HCT116 (cell line): Measurements from ENCODE around the gene RNF214. TPM values are rescaled to one million over a fixed set of nuclear protein-coding genes. Genes with fewer than 3 reads are reported as not detected.

Source experiments
- ATAC-seq: fragments of 200-7000 bp; cut with Tn5 transposase; 2 replicates; pipeline ENCODE4 v1.9.1; 2020; ENCODE audit warnings: mild to moderate bottlenecking, moderate library complexity
- BruUV-seq: library from RNA; stranded (reverse); fragments of 400-500 nt; replicated peaks from 2 replicates; lab custom pipeline; 2021; lab: Mats Ljungman, UMichigan
- CTCF ChIA-PET: fragments of 300-600 bp; sonication (Branson Sonifier 250); formaldehyde crosslinking; loops from one replicate; lab custom pipeline; 2021; ENCODE audit warnings: antibody characterized with exemption; lab: Charles Lee
- POLR2A ChIA-PET: fragments of 300-600, 350-600 bp; sonication (Branson Sonifier 250); formaldehyde crosslinking; loops from one replicate; lab custom pipeline; 2021; ENCODE audit warnings: antibody characterized with exemption; lab: Charles Lee
- RAD21 ChIA-PET, 2 experiments: fragments of 300-600 bp; sonication (Branson Sonifier 250); formaldehyde crosslinking; loops; one replicate each; lab custom pipeline; 2023; ENCODE audit warnings: low total read pairs in 2 of 2; ENCODE audit not compliant: uncharacterized antibody in 2 of 2, unreplicated experiment in 2 of 2, low non-redundant PET in 1 of 2; lab: Charles Lee
- DNase-seq: peaks from one replicate; pipeline ENCODE4 v3.0.0-alpha.2; 2010; ENCODE audit warnings: low read depth, low spot score
- H2AFZ ChIP-seq: fragments of 200-600 bp; shearing (Covaris generic), sonication (generic); 2 replicates; pipeline ENCODE4 v1.6.1; 2017; ENCODE audit warnings: low read depth, mixed run types, mixed read lengths, antibody characterized with exemption, low read length; ENCODE audit not compliant: poor library complexity, severe bottlenecking
- H3K27ac ChIP-seq: 2 replicates; pipeline ENCODE4 v1.5.1; 2012; ENCODE audit warnings: low read depth, low read length
- H3K27me3 ChIP-seq: fragments of 200-600 bp; sonication (generic); 2 replicates; pipeline ENCODE4 v1.6.1; 2016; ENCODE audit warnings: mixed run types, low read length, mixed read lengths; ENCODE audit not compliant: insufficient read depth
- H3K36me3 ChIP-seq, 2 experiments: fragments of 200-500 bp in 1 of 2; fragments of 200-600 bp in 1 of 2; sonication (Bioruptor generic) in 1 of 2; sonication (generic) in 1 of 2; 2 replicates each; pipeline versions ENCODE4 v1.5.1 to v1.6.1; 2014 to 2016; ENCODE audit warnings: low read length in 2 of 2, inconsistent platforms in 1 of 2, mixed read lengths in 1 of 2, mixed run types in 1 of 2; ENCODE audit not compliant: insufficient read depth in 2 of 2, control insufficient read depth in 1 of 2
- H3K4me1 ChIP-seq, 2 experiments: fragments of 200-600 bp in 1 of 2; sonication (generic) in 1 of 2; 2 replicates each; pipeline versions ENCODE4 v1.5.1 to v1.6.1; 2012 to 2017; ENCODE audit warnings: low read length in 2 of 2, inconsistent platforms in 1 of 2, mild to moderate bottlenecking in 1 of 2, mixed read lengths in 1 of 2, mixed run types in 1 of 2, moderate library complexity in 1 of 2; ENCODE audit not compliant: insufficient read depth in 2 of 2, control insufficient read depth in 1 of 2
- H3K4me2 ChIP-seq: fragments of 200-600 bp; sonication (generic); 2 replicates; pipeline ENCODE4 v1.6.1; 2017; ENCODE audit warnings: mixed run types, low read length, mixed read lengths
- H3K4me3 ChIP-seq, 2 experiments: fragments of 200-600 bp in 1 of 2; sonication (generic) in 1 of 2; replicated peaks in 1 of 2; 2 replicates each; pipeline ENCODE4 v1.5.1; 2011 to 2016; ENCODE audit warnings: low read length in 2 of 2, control low read depth in 1 of 2, low read depth in 1 of 2, mild to moderate bottlenecking in 1 of 2, mixed read lengths in 1 of 2, mixed run types in 1 of 2
- H3K79me2 ChIP-seq: fragments of 200-600 bp; sonication (generic); 2 replicates; pipeline ENCODE4 v1.6.1; 2017; ENCODE audit warnings: mild to moderate bottlenecking, mixed run types, low read length, moderate library complexity, mixed read lengths; ENCODE audit not compliant: insufficient read depth
- H3K9ac ChIP-seq: fragments of 200-600 bp; sonication (generic); 2 replicates; pipeline ENCODE4 v1.6.1; 2016; ENCODE audit warnings: low read length, mixed read lengths
- H3K9me2 ChIP-seq: fragments of 200-600 bp; sonication (generic), shearing (Covaris generic); 2 replicates; pipeline ENCODE4 v1.6.1; 2017; ENCODE audit warnings: mixed run types, mild to moderate bottlenecking, moderate library complexity; ENCODE audit not compliant: insufficient read depth
- H3K9me3 ChIP-seq, 2 experiments: fragments of 200-500 bp in 1 of 2; fragments of 200-600 bp in 1 of 2; sonication (Bioruptor generic) in 1 of 2; sonication (generic) in 1 of 2; 2 replicates each; pipeline ENCODE4 v1.6.1; 2014 to 2017; ENCODE audit warnings: low read length in 2 of 2, mixed read lengths in 2 of 2, inconsistent platforms in 1 of 2, low read depth in 1 of 2, mild to moderate bottlenecking in 1 of 2, mixed run types in 1 of 2, moderate library complexity in 1 of 2; ENCODE audit not compliant: control insufficient read depth in 1 of 2, insufficient read depth in 1 of 2
- H4K20me1 ChIP-seq: fragments of 200-600 bp; sonication (generic), shearing (Covaris generic); 2 replicates; pipeline ENCODE4 v1.6.1; 2017; ENCODE audit warnings: mixed run types, mild to moderate bottlenecking, moderate library complexity; ENCODE audit not compliant: insufficient read depth
- CEBPB ChIP-seq: IDR thresholded peaks from 2 replicates; pipeline ENCODE4 v1.6.1; 2012; ENCODE audit warnings: low read depth
- ELF1 ChIP-seq: IDR thresholded peaks from 2 replicates; pipeline ENCODE4 v1.6.1; 2012; ENCODE audit warnings: low read depth, borderline replicate concordance
- JUND ChIP-seq: IDR thresholded peaks from 2 replicates; pipeline ENCODE4 v1.6.1; 2012
- POLR2A ChIP-seq: IDR thresholded peaks from 2 replicates; pipeline ENCODE4 v1.7.0; 2011; ENCODE audit warnings: borderline replicate concordance; ENCODE audit not compliant: insufficient read depth, insufficient read length; ENCODE audit errors: extremely low read depth
- POLR2AphosphoS5 ChIP-seq: IDR thresholded peaks from 2 replicates; pipeline ENCODE4 v1.6.1; 2011; ENCODE audit warnings: mild to moderate bottlenecking, low read depth, low read length, moderate library complexity
- SIN3A ChIP-seq: IDR thresholded peaks from 2 replicates; pipeline ENCODE4 v1.6.1; 2012; ENCODE audit warnings: low read depth
- SRF ChIP-seq: IDR thresholded peaks from 2 replicates; pipeline ENCODE4 v1.6.1; 2012; ENCODE audit warnings: low read depth
- ZBTB33 ChIP-seq: IDR thresholded peaks from 2 replicates; pipeline ENCODE4 v1.6.1; 2011; ENCODE audit warnings: mild to moderate bottlenecking, low read length, moderate library complexity; ENCODE audit not compliant: insufficient replicate concordance; ENCODE audit errors: extremely low read depth
- ZFX ChIP-seq: fragments of 450-650 bp; IDR thresholded peaks from 2 replicates; pipeline ENCODE4 v1.6.1; 2017
- ZNF274 ChIP-seq: fragments of 200-500 bp; sonication (Bioruptor generic); IDR thresholded peaks from 2 replicates; pipeline ENCODE4 v1.6.1; 2014; ENCODE audit warnings: mild to moderate bottlenecking, low read depth, low read length, inconsistent platforms
- intact Hi-C: fragments of 100-400 bp; cut with micrococcal nuclease; formaldehyde crosslinking; loops from 2 replicates; pipeline ENCODE4 v1.10.0; 2022
- total RNA-seq: library from RNA; stranded (reverse); gene quantifications from one replicate; pipeline ENCODE4 v1.2.1, GENCODE V29; 2021; ENCODE audit not compliant: unreplicated experiment
- TF ChIP-seq, protein P1 (sequence below): IDR thresholded peaks from 2 replicates; pipeline ENCODE4 v1.6.1; 2012

The RNF214 gene
- total RNA-seq, 1 experiment from 2014 or later: 29.3 TPM

DNA sequence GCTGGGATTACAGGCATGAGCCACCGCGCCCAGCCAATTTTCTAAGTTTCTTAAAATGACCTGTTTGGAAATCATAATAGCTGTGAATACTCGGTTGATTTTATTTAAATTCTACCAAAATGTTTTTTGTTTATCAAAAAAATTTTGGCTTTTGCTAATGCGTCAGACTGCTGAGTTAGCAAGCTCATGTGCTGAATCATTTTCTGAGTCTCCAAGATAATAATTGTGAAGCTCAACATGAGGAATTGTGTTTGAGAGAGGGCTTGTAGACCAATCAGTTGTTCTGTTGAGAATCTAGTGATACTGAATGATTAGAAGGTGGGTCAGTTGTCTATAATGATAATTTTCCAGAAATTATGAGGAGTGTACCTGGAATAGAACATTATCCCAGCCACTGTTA lies 15.9 kb downstream of the RNF214 start:
- no TSS peak for BruUV-seq
- Histone ChIP-seq H3K27ac (no peak overlapping the region), H3K36me3 (peaks cover 30 to 31% of the 10 kb centered on the region in 2 experiments), H4K20me1 (0 out of 2 replicates have a peak, but pooled peaks cover 6% of the 10 kb centered on the region), H3K4me1 (no peaks in the 10 kb centered on the region), H3K4me2 (no peak overlapping the region), H3K9me3 (no peaks in the 10 kb centered on the region), H2AFZ (no peak overlapping the region), H3K79me2 (no peaks in the 10 kb centered on the region), H3K9me2 (no peaks in the 10 kb centered on the region), H3K9ac (no peak overlapping the region), H3K4me3 (no peak overlapping the region), H3K27me3 (no peaks in the 10 kb centered on the region)
- no peak for ATAC-seq
- POLR2A ChIA-PET: no interaction called here
- CTCF ChIA-PET: no interaction called here
- intact Hi-C loops: no loop called here
- RAD21 ChIA-PET: no interaction called here
- TF ChIP-seq ZBTB33 (no peak), ZNF274 (no peak), SRF (no peak), POLR2A (no peak), ELF1 (no peak), SIN3A (no peak)
- TF ChIP-seq, protein P1, sequence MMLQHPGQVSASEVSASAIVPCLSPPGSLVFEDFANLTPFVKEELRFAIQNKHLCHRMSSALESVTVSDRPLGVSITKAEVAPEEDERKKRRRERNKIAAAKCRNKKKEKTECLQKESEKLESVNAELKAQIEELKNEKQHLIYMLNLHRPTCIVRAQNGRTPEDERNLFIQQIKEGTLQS: no peak
- no peak for DNase-seq

GRCh38 chr11:117249571-117249970 lies 17.1 kb downstream of the RNF214 start:
- Histone ChIP-seq H3K9me2 (no peaks in the 10 kb centered on the region), H3K79me2 (no peaks in the 10 kb centered on the region), H3K36me3 (peaks cover 26 to 27% of the 10 kb centered on the region in 2 experiments), H3K4me2 (no peak overlapping the region), H2AFZ (no peak overlapping the region), H3K9ac (no peak overlapping the region), H3K27me3 (no peaks in the 10 kb centered on the region), H3K9me3 (no peaks in the 10 kb centered on the region), H3K4me1 (no peaks in the 10 kb centered on the region), H3K27ac (no peak overlapping the region), H4K20me1 (0 out of 2 replicates have a peak, but pooled peaks cover 6% of the 10 kb centered on the region), H3K4me3 (no peak overlapping the region)
- no peak for TF ChIP-seq ZFX
- no peak for TF ChIP-seq JUND
- no peak for TF ChIP-seq POLR2AphosphoS5
- no peak for TF ChIP-seq CEBPB
- POLR2A ChIA-PET: no interaction called here
- ATAC-seq (no peak), DNase-seq (no peak)
- RAD21 ChIA-PET: no interaction called here
- CTCF ChIA-PET: no interaction called here
- no TSS peak for BruUV-seq
- intact Hi-C loops: no loop called here
